OCI-LY3 (cell line): ENCODE measurements around the gene GNAI2.

Source experiments
- H2AFZ ChIP-seq: fragments of 200-600, 300-600 bp; shearing (Covaris generic); 2 replicates; pipeline ENCODE4 v1.6.0; 2014; ENCODE audit warnings: antibody characterized with exemption, low read depth, low read length
- H3K27ac ChIP-seq: fragments of 200-600, 300-600 bp; sonication (generic); 2 replicates; pipeline ENCODE4 v1.5.1; 2014; ENCODE audit warnings: mild to moderate bottlenecking, low read length, moderate library complexity, mixed read lengths
- H3K27me3 ChIP-seq: fragments of 200-600, 300-600 bp; sonication (generic); 2 replicates; pipeline ENCODE4 v1.6.1; 2014; ENCODE audit warnings: low read depth, low read length, mixed read lengths
- H3K36me3 ChIP-seq: fragments of 200-600, 300-600 bp; sonication (generic); replicated peaks from 2 replicates; pipeline ENCODE3; 2014; ENCODE audit warnings: low read depth, low read length, mixed read lengths
- H3K4me1 ChIP-seq: fragments of 300-600, 200-600 bp; sonication (generic); 2 replicates; pipeline ENCODE4 v1.6.1; 2014; ENCODE audit warnings: low read length, mixed read lengths
- H3K4me2 ChIP-seq: fragments of 200-600, 300-600 bp; sonication (generic); 2 replicates; pipeline ENCODE4 v1.6.1; 2014; ENCODE audit warnings: low read length, mixed read lengths
- H3K4me3 ChIP-seq: fragments of 300-600, 200-600 bp; sonication (generic); 2 replicates; pipeline ENCODE4 v1.5.1; 2014; ENCODE audit warnings: antibody characterized with exemption, mild to moderate bottlenecking, low read length, moderate library complexity
- H3K79me2 ChIP-seq: fragments of 300-600, 200-600 bp; shearing (Covaris generic); 2 replicates; pipeline ENCODE4 v1.6.1; 2014; ENCODE audit warnings: mild to moderate bottlenecking, low read length, mixed read lengths
- H3K9ac ChIP-seq: fragments of 300-600, 200-600 bp; shearing (Covaris generic); 2 replicates; pipeline ENCODE4 v1.6.0; 2014; ENCODE audit warnings: mild to moderate bottlenecking, low read length, moderate library complexity
- H3K9me3 ChIP-seq: fragments of 200-600, 300-600 bp; shearing (Covaris generic); 2 replicates; pipeline ENCODE4 v1.6.1; 2014; ENCODE audit warnings: low read length, mixed read lengths; ENCODE audit not compliant: insufficient read depth
- H4K20me1 ChIP-seq: fragments of 200-600, 300-600 bp; sonication (generic); 2 replicates; pipeline ENCODE4 v1.6.1; 2016; ENCODE audit warnings: low read length, mixed read lengths; ENCODE audit not compliant: insufficient read depth
- CTCF ChIP-seq: fragments of 200-600, 300-600 bp; sonication (generic); IDR thresholded peaks from 2 replicates; pipeline ENCODE4 v1.5.1; 2014; ENCODE audit warnings: antibody characterized with exemption, low read length, low read depth
- EZH2phosphoT487 ChIP-seq: fragments of 200-600 bp; shearing (Covaris generic); IDR thresholded peaks from 2 replicates; pipeline ENCODE4 v1.6.1; 2018; ENCODE audit warnings: antibody characterized with exemption, mixed run types, low read depth

Gene GNAI2

GRCh38 chr3:50193746-50194127 is 42.3 kb upstream of the GNAI2 start:
- Histone ChIP-seq H3K4me2 (no peak overlapping the region), H3K36me3 (no peaks in the 10 kb centered on the region), H3K9ac (no peak overlapping the region), H3K4me3 (no peak overlapping the region), H3K79me2 (no peaks in the 10 kb centered on the region), H4K20me1 (no peaks in the 10 kb centered on the region), H3K4me1 (no peaks in the 10 kb centered on the region), H3K9me3 (no peaks in the 10 kb centered on the region), H3K27me3 (no peaks in the 10 kb centered on the region), H3K27ac (no peak overlapping the region), H2AFZ (no peak overlapping the region)
- TF ChIP-seq EZH2phosphoT487 (no peak), CTCF (no peak)

GRCh38 chr3:50194128-50194902 is 41.7 kb upstream of the GNAI2 start:
- no peaks in the 10 kb centered on the region for H3K79me2 ChIP-seq
- H3K27ac ChIP-seq, result no peak overlapping the region
- no peaks in the 10 kb centered on the region for H3K9me3 ChIP-seq
- no peaks in the 10 kb centered on the region for H3K27me3 ChIP-seq
- TF ChIP-seq CTCF (peak; percentile 13; the same call in 1 of the 2 replicates), EZH2phosphoT487 (no peak)
- H3K4me1 ChIP-seq, result no peaks in the 10 kb centered on the region
- H4K20me1 ChIP-seq, result no peaks in the 10 kb centered on the region
- H2AFZ ChIP-seq, result no peak overlapping the region
- H3K36me3 ChIP-seq, result no peaks in the 10 kb centered on the region
- H3K9ac ChIP-seq, result no peak overlapping the region
- no peak overlapping the region for H3K4me2 ChIP-seq
- no peak overlapping the region for H3K4me3 ChIP-seq

GRCh38 chr3:50194903-50195500 is 41.0 kb upstream of the GNAI2 start:
- no peak overlapping the region for H2AFZ ChIP-seq
- H3K9ac ChIP-seq, result no peak overlapping the region
- H3K4me3 ChIP-seq, result no peak overlapping the region
- no peak overlapping the region for H3K4me2 ChIP-seq
- H3K36me3 ChIP-seq, result no peaks in the 10 kb centered on the region
- H3K79me2 ChIP-seq, result no peaks in the 10 kb centered on the region
- TF ChIP-seq CTCF (no peak), EZH2phosphoT487 (no peak)
- H3K27me3 ChIP-seq, result no peaks in the 10 kb centered on the region
- no peak overlapping the region for H3K27ac ChIP-seq
- no peaks in the 10 kb centered on the region for H3K9me3 ChIP-seq
- H3K4me1 ChIP-seq, result no peaks in the 10 kb centered on the region
- no peaks in the 10 kb centered on the region for H4K20me1 ChIP-seq

- H3K27me3 ChIP-seq, result no peaks in the 10 kb centered on the region
- no peaks in the 10 kb centered on the region for H4K20me1 ChIP-seq
Observed at GRCh38 chr3:50195501-50196252, 40.3 kb upstream of the GNAI2 start.

More at GRCh38 chr3:50195501-50196252, 40.3 kb upstream of the GNAI2 start:
- no peak overlapping the region for H3K27ac ChIP-seq
- H3K4me1 ChIP-seq, result no peaks in the 10 kb centered on the region
- H3K9me3 ChIP-seq, result no peaks in the 10 kb centered on the region
- H2AFZ ChIP-seq, result no peak overlapping the region
- no peaks in the 10 kb centered on the region for H3K79me2 ChIP-seq
- no peak overlapping the region for H3K4me2 ChIP-seq
- no peaks in the 10 kb centered on the region for H3K36me3 ChIP-seq
- no peak overlapping the region for H3K9ac ChIP-seq
- TF ChIP-seq CTCF, result no peak
- TF ChIP-seq EZH2phosphoT487, result no peak
- H3K4me3 ChIP-seq, result no peak overlapping the region
